Osteoblast (primary cell): ENCODE measurements around the gene SRRM5. TPM values are rescaled to one million over a fixed set of nuclear protein-coding genes. Genes with fewer than 3 reads are reported as not detected.
"Not testable (repeated sequence)": the region's sequence is repeated elsewhere in the genome, so short reads cannot be mapped to it uniquely, and the experiment has no call there.

Experiments
- DNase-seq: peaks from one replicate; pipeline ENCODE4 v3.0.0; 2011; ENCODE audit warnings: low spot score, mixed read lengths; ENCODE audit not compliant: insufficient read length; ENCODE audit errors: missing footprints
- H2AFZ ChIP-seq: 2 replicates; pipeline ENCODE4 v1.6.0; 2011; ENCODE audit warnings: mild to moderate bottlenecking, low read length
- H3K27ac ChIP-seq: 2 replicates; pipeline ENCODE4 v1.5.1; 2011; ENCODE audit warnings: mild to moderate bottlenecking, low read depth, low read length, moderate library complexity
- H3K27me3 ChIP-seq: 2 replicates; pipeline ENCODE4 v1.6.0; 2012; ENCODE audit warnings: mild to moderate bottlenecking, control low read depth, inconsistent platforms, low read length, moderate library complexity; ENCODE audit not compliant: insufficient read depth
- H3K36me3 ChIP-seq: 2 replicates; pipeline ENCODE4 v1.5.1; 2011; ENCODE audit warnings: mild to moderate bottlenecking, low read length, control low read depth, moderate library complexity; ENCODE audit not compliant: insufficient read depth
- H3K4me1 ChIP-seq: 2 replicates; pipeline ENCODE4 v1.5.1; 2011; ENCODE audit warnings: mild to moderate bottlenecking, low read length, control low read depth, moderate library complexity; ENCODE audit not compliant: insufficient read depth
- H3K4me2 ChIP-seq: 2 replicates; pipeline ENCODE4 v1.6.0; 2011; ENCODE audit warnings: mild to moderate bottlenecking, low read length; ENCODE audit not compliant: insufficient read depth
- H3K4me3 ChIP-seq: fragments of 200-600 bp; sonication (generic); 3 replicates; pipeline ENCODE4 v1.5.1; 2012; ENCODE audit warnings: mild to moderate bottlenecking, low read length, inconsistent platforms; ENCODE audit not compliant: insufficient read depth
- H3K79me2 ChIP-seq: 2 replicates; pipeline ENCODE4 v1.6.0; 2012; ENCODE audit warnings: mild to moderate bottlenecking, low read length, control low read depth, inconsistent platforms; ENCODE audit not compliant: insufficient read depth
- H3K9me3 ChIP-seq: 2 replicates; pipeline ENCODE4 v1.5.1; 2011; ENCODE audit warnings: low read depth, low read length, control low read depth
- H4K20me1 ChIP-seq: 2 replicates; pipeline ENCODE4 v1.6.0; 2012; ENCODE audit warnings: mild to moderate bottlenecking, low read length, control low read depth; ENCODE audit not compliant: insufficient read depth
- CTCF ChIP-seq: IDR thresholded peaks from 2 replicates; pipeline ENCODE4 v1.5.1; 2011; ENCODE audit warnings: mild to moderate bottlenecking, low read depth, low read length, moderate library complexity; ENCODE audit errors: extremely low read depth
- total RNA-seq: library from RNA; depleted of rRNA; stranded (reverse); fragments of >200 nt; gene quantifications from 2 replicates; pipeline ENCODE4 v1.2.3, GENCODE V29; 2012

Gene SRRM5
- total RNA-seq, 1 donor: under 0.01 TPM

- Histone ChIP-seq H2AFZ (no peak overlapping the region), H3K36me3 (peaks cover 15% of the 10 kb centered on the region), H4K20me1 (peaks cover 3% of the 10 kb centered on the region), H3K4me3 (no peak overlapping the region), H3K27ac (no peak overlapping the region), H3K4me2 (no peak overlapping the region), H3K9me3 (no peaks in the 10 kb centered on the region), H3K27me3 (no peaks in the 10 kb centered on the region), H3K79me2 (peaks cover 12% of the 10 kb centered on the region), H3K4me1 (no peaks in the 10 kb centered on the region)
- DNase-seq: peak; percentile 39
- no peak for TF ChIP-seq CTCF
These were observed 27.4 kb upstream of the SRRM5 start for GRCh38 chr19:43584484-43584883.

GRCh38 chr19:43586346-43586745 lies 25.5 kb upstream of the SRRM5 start:
- Histone ChIP-seq H2AFZ (no peak overlapping the region), H3K4me3 (no peak overlapping the region), H3K4me2 (no peak overlapping the region), H4K20me1 (peaks cover 14% of the 10 kb centered on the region), H3K27me3 (no peaks in the 10 kb centered on the region), H3K4me1 (no peaks in the 10 kb centered on the region), H3K27ac (no peak overlapping the region), H3K79me2 (peaks cover 28% of the 10 kb centered on the region), H3K36me3 (peaks cover 30% of the 10 kb centered on the region), H3K9me3 (no peaks in the 10 kb centered on the region)
- no peak for TF ChIP-seq CTCF
- DNase-seq: peak; percentile 4

- Histone ChIP-seq H3K36me3 (peaks cover 31% of the 10 kb centered on the region), H3K79me2 (peaks cover 33% of the 10 kb centered on the region), H4K20me1 (peaks cover 14% of the 10 kb centered on the region)
- H3K27ac ChIP-seq, H3K27me3 ChIP-seq, H3K9me3 ChIP-seq, DNase-seq, H2AFZ ChIP-seq, H3K4me1 ChIP-seq, H3K4me3 ChIP-seq, H3K4me2 ChIP-seq: not testable (repeated sequence)
These were observed 24.9 kb upstream of the SRRM5 start for GRCh38 chr19:43587029-43587428.

GRCh38 chr19:43589277-43589676 lies 22.6 kb upstream of the SRRM5 start:
- Histone ChIP-seq H3K79me2 (peaks cover 55% of the 10 kb centered on the region), H3K4me1 (peaks cover 7% of the 10 kb centered on the region), H3K4me2 (no peak overlapping the region), H3K9me3 (no peaks in the 10 kb centered on the region), H3K27ac (no peak overlapping the region), H3K27me3 (no peaks in the 10 kb centered on the region), H3K36me3 (peaks cover 50% of the 10 kb centered on the region), H2AFZ (no peak overlapping the region), H4K20me1 (peaks cover 26% of the 10 kb centered on the region), H3K4me3 (no peak overlapping the region)
- DNase-seq: no peak
- TF ChIP-seq CTCF: no peak
